Left hindlimb (tissue), 1 donor: ENCODE measurements around the gene STK39.
A peak's percentile ranks its signal among the peaks of the same experiment; 100 is the strongest.

Experiments used
- DNase-seq: peaks from one replicate; pipeline ENCODE4 v3.0.0-alpha.2; 2018

Gene STK39

DNA sequence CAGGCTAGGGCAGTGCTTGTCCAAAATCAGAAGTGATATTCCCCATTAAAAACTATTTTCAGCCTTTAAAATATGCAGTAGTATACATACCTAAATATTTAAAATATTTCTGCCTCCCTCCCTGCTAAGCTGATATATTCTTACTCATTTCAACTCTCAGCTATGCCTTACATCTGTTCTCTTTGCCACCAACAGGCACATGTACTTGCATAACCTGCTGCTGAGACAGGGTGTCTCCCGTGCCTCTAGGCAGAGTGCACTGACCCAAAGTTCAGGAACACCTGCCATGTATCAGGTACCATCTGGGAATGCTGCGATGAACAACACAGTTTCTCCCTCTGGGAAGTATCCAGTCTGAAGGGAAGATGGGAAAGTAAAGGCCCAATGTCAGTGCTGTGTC lies 91.7 kb downstream of the STK39 start:
- no peak for DNase-seq

- no peak for DNase-seq
These were observed 92.3 kb downstream of the STK39 start for GRCh38 chr2:168155046-168155445.

GRCh38 chr2:168152902-168153530 lies 94.4 kb downstream of the STK39 start:
- no peak for DNase-seq

DNA sequence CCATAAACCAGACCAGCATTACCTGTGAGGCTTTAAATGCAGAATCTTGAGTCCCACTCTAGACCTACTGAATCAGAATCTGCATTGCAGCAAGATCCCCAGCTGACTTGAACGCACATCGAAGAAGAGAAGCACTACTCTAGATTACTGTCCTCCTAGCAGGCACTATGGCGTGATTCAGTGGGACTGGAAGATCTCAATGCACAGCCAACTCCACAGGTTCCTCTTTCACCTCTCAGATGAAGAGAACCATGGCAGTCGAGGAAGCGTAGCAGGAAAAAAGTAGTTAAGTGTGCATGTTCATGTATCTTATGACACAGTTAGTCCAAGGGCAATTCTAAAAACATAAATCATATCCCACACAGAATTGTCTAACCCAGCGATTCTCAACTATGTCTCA lies 97.4 kb downstream of the STK39 start:
- DNase-seq = no peak

- DNase-seq = no peak
These were observed 98.0 kb downstream of the STK39 start for GRCh38 chr2:168149150-168149974.

GRCh38 chr2:168147830-168148794 lies 99.3 kb downstream of the STK39 start:
- DNase-seq = no peak

GRCh38 chr2:168146892-168147810 lies 100.2 kb downstream of the STK39 start:
- no peak for DNase-seq

- DNase-seq = no peak
These were observed 101.7 kb downstream of the STK39 start for GRCh38 chr2:168145426-168146310.

GRCh38 chr2:168145011-168145410 lies 102.4 kb downstream of the STK39 start:
- DNase-seq = no peak

- no peak for DNase-seq
These were observed 103.6 kb downstream of the STK39 start for GRCh38 chr2:168143813-168144212.

- DNase-seq = no peak
These were observed 106.5 kb downstream of the STK39 start for GRCh38 chr2:168140892-168141291.

- DNase-seq = no peak
These were observed 107.5 kb downstream of the STK39 start for GRCh38 chr2:168139852-168140251.

DNA sequence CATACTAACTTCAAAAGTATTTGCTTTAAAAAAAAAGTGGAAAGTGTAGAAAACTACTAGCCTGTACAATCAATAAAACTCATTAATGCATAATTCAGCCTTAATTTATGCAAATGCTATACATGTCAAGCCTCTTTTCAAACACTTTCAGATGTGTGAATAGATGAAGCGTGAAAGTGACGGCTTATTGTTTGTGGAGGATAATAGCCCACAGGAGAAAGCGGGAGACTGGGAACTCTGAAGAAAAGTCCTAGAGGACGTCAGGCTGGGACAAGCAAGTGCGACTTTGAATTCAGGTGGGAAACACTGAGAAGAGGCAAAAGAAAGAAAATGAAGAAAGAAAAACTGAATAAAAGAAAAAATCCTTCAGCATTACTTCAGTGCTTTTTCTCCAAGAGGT lies 108.5 kb downstream of the STK39 start:
- no peak for DNase-seq

- peak; percentile 66 for DNase-seq
These were observed 109.0 kb downstream of the STK39 start for GRCh38 chr2:168138374-168138773.

DNA sequence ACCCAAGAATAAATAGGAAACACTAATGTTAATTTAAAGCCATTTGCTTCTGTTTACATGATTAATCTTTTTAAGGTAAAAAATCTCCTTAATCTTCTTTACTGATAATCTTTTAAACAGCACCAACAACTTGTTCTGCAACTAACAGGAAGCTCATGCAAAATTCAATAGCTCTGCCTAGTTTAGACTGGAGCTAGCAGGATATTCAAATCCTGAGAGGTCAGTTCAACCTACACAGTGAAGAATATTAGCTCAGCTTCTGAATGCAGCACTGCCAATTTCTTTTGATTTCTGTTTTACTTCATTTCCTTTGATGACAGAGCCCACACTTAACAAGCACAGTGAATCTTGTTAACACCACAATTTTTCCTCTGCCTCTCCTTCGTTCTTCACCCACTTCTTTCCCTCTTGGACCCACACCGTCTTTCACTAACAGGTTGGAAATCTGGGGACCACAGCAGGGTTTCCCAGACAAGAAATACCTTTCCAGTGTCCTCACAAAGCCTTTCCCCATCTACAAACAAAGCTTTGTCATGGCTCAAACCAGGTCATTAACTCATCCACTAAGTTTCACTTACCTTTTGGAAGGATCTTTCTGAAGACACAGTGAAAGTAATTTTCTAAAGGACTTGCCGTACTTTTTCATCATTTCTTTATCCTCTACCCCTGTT lies 109.8 kb downstream of the STK39 start:
- no peak for DNase-seq

GRCh38 chr2:168136392-168136977 lies 110.9 kb downstream of the STK39 start:
- DNase-seq = no peak

- DNase-seq = no peak
These were observed 111.8 kb downstream of the STK39 start for GRCh38 chr2:168135630-168136029.

GRCh38 chr2:168135121-168135520 lies 112.3 kb downstream of the STK39 start:
- no peak for DNase-seq

DNA sequence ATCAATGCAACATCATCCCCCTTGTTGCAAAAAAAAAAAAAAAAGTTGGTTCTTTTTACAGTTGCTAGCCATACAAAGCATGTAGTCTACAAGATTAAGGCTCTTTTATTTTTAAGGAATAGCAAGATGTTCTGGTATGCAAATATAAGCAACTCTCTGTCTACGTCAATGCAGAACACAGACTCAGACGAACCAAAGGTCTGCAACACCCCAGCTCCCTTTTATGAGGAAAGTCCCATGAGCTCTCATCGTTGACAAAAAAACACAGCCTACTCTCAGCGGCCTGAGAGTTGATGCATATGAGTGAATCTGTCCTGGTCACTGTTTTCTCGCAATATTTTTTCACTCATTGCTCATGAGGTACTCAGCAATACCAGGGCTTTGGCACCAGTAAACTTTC lies 112.9 kb downstream of the STK39 start:
- no peak for DNase-seq

DNA sequence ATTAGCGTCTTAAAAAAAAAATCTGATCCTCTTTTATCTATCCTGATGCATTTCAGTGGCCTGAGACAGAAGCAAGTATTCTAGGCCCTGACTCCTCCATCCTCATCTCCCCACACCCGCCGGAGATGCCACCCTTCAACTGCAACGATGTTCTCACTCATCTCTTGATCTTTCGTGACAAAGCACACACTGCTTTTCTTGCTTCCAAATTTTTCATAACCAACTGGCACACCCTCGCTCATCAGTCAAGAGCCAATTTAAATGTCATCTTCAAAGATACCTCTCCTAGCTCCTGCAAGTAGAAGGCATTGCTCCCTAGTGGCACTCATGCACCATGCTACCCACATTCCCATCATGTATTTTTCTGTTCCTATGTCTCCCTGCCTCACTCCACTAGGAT lies 115.0 kb downstream of the STK39 start:
- DNase-seq = no peak
